ENCODE data around the gene OSBPL7. TPM values are rescaled to one million over a fixed set of nuclear protein-coding genes. Genes with fewer than 3 reads are reported as not detected.

Gene OSBPL7
- total and polyA plus RNA-seq, 2 of the 13 experiments (the other 11 are each of a cell fraction or from before 2014, with no cell fraction given), result 4.7 to 6.6 TPM

DNA sequence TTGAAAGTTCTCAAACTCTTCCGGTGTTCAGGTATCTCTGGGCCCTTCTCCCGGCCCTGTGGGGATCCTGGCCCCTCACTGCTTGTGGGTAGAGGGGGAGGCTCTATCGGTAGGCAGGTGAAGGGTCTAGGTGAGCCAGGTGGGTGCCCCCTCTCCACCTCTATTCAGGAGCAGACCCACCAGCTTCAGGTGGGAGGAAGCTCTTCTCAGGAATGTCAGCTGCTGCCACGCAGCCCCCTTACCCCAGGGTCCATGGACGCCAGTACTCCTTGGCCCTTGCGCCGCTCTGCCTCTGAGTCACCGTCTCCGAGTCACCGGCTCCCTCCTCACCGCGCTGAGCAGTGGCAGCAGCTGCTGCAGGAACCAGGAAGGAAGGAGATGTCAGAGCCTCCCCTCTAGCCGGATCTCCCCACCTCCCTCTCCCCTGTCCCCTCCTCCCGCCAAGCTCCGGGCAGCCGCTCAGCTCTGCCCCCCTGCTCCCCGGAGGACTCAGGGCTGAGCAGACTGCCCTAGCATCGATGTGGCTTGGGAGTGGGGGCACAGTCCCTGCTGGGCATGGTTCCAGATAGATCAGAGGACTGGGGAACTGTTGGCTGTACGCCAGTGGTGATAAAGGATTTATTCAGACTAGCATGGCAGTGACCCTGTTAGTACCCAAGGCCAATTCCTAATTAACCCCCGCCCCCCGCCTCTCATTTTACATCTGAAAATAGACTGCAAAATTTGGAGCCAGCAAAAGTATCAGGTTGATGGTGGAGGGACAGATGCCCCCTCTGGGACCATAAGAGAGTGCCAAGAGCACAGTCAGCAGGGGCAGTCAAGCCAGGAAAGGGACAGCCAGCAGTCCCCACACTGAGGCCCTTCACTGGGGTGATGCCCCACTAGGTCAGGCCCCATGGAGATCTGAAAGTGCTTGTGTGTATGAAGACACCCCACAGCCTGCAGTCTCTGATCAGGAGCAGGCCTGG is at the start of gene OSBPL7 (continued):
- TF ChIP-seq KDM4B (CRISPR knock-in tag; IDR thresholded peaks at IDR 0.05) (peak; percentile 53; the same call in 1 of the 2 replicates), ZNF589 (CRISPR knock-in tag; conservative IDR thresholded peaks at IDR 0.05) (no peak), SP140L (CRISPR knock-in tag; IDR thresholded peaks at IDR 0.05; ENCODE audit: borderline replicate concordance) (no peak), FOXM1 (CRISPR knock-in tag; IDR thresholded peaks at IDR 0.05) (no peak), ZNF720 (CRISPR knock-in tag; IDR thresholded peaks at IDR 0.05) (no peak), ZNF713 (CRISPR knock-in tag; IDR thresholded peaks at IDR 0.05) (no peak), HOXD1 (CRISPR knock-in tag; IDR thresholded peaks at IDR 0.05) (0 out of 2 replicates have a peak, but pooled peaks have one; percentile 23), MEF2D (CRISPR knock-in tag; IDR thresholded peaks at IDR 0.05) (no peak), SRF (IDR thresholded peaks at IDR 0.05; ENCODE audit: low read depth, low read length) (no peak), FOSL1 (CRISPR knock-in tag; IDR thresholded peaks at IDR 0.05; ENCODE audit: borderline replicate concordance) (no peak), RXRA (CRISPR knock-in tag; IDR thresholded peaks at IDR 0.05) (peak; percentile 63), NAIF1 (CRISPR knock-in tag; IDR thresholded peaks at IDR 0.05; ENCODE audit: borderline replicate concordance) (no peak), ZNF251 (CRISPR knock-in tag; IDR thresholded peaks at IDR 0.05) (no peak), ZFP37 (CRISPR knock-in tag; IDR thresholded peaks at IDR 0.05; ENCODE audit: borderline replicate concordance) (no peak), ZSCAN21 (CRISPR knock-in tag; IDR thresholded peaks at IDR 0.05; ENCODE audit: borderline replicate concordance) (peak; percentile 73), ZNF235 (CRISPR knock-in tag; IDR thresholded peaks at IDR 0.05; ENCODE audit: borderline replicate concordance) (no peak), RCOR2 (CRISPR knock-in tag; IDR thresholded peaks at IDR 0.05) (no peak), SUZ12 (IDR thresholded peaks at IDR 0.05; ENCODE audit: low read depth, low read length) (no peak)
- TF ChIP-seq, protein P1, sequence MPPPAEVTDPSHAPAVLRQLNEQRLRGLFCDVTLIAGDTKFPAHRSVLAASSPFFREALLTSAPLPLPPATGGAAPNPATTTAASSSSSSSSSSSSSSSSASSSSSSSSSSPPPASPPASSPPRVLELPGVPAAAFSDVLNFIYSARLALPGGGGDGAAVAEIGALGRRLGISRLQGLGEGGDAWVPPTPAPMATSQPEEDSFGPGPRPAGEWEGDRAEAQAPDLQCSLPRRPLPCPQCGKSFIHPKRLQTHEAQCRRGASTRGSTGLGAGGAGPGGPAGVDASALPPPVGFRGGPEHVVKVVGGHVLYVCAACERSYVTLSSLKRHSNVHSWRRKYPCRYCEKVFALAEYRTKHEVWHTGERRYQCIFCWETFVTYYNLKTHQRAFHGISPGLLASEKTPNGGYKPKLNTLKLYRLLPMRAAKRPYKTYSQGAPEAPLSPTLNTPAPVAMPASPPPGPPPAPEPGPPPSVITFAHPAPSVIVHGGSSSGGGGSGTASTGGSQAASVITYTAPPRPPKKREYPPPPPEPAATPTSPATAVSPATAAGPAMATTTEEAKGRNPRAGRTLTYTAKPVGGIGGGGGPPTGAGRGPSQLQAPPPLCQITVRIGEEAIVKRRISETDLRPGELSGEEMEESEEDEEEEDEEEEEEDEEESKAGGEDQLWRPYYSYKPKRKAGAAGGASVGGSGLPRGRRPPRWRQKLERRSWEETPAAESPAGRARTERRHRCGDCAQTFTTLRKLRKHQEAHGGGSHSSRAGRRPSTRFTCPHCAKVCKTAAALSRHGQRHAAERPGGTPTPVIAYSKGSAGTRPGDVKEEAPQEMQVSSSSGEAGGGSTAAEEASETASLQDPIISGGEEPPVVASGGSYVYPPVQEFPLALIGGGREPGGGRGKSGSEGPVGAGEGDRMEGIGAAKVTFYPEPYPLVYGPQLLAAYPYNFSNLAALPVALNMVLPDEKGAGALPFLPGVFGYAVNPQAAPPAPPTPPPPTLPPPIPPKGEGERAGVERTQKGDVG (CRISPR knock-in tag; IDR thresholded peaks at IDR 0.05; ENCODE audit: borderline replicate concordance), result no peak
- TF ChIP-seq, protein P2, sequence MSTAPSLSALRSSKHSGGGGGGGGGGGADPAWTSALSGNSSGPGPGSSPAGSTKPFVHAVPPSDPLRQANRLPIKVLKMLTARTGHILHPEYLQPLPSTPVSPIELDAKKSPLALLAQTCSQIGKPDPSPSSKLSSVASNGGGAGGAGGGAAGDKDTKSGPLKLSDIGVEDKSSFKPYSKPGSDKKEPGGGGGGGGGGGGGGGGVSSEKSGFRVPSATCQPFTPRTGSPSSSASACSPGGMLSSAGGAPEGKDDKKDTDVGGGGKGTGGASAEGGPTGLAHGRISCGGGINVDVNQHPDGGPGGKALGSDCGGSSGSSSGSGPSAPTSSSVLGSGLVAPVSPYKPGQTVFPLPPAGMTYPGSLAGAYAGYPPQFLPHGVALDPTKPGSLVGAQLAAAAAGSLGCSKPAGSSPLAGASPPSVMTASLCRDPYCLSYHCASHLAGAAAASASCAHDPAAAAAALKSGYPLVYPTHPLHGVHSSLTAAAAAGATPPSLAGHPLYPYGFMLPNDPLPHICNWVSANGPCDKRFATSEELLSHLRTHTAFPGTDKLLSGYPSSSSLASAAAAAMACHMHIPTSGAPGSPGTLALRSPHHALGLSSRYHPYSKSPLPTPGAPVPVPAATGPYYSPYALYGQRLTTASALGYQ (CRISPR knock-in tag; IDR thresholded peaks at IDR 0.05), result no peak
- TF ChIP-seq, protein P3, sequence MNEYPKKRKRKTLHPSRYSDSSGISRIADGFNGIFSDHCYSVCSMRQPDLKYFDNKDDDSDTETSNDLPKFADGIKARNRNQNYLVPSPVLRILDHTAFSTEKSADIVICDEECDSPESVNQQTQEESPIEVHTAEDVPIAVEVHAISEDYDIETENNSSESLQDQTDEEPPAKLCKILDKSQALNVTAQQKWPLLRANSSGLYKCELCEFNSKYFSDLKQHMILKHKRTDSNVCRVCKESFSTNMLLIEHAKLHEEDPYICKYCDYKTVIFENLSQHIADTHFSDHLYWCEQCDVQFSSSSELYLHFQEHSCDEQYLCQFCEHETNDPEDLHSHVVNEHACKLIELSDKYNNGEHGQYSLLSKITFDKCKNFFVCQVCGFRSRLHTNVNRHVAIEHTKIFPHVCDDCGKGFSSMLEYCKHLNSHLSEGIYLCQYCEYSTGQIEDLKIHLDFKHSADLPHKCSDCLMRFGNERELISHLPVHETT (CRISPR knock-in tag; conservative IDR thresholded peaks at IDR 0.05), result no peak
- TF ChIP-seq, protein P4, sequence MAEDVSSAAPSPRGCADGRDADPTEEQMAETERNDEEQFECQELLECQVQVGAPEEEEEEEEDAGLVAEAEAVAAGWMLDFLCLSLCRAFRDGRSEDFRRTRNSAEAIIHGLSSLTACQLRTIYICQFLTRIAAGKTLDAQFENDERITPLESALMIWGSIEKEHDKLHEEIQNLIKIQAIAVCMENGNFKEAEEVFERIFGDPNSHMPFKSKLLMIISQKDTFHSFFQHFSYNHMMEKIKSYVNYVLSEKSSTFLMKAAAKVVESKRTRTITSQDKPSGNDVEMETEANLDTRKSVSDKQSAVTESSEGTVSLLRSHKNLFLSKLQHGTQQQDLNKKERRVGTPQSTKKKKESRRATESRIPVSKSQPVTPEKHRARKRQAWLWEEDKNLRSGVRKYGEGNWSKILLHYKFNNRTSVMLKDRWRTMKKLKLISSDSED (CRISPR knock-in tag; IDR thresholded peaks at IDR 0.05), result no peak

Data from HepG2 (cell line).